HEK293 (cell line): ENCODE results near the gene CCAR1.
A peak's percentile ranks its signal among the peaks of the same experiment; 100 is the strongest.

Source experiments
- TCF7L2 ChIP-seq: IDR thresholded peaks from 2 replicates; pipeline ENCODE4 v1.6.1; 2011; ENCODE audit warnings: low read depth, mild to moderate bottlenecking, inconsistent platforms, low read length, moderate library complexity, borderline replicate concordance
- ZNF133 ChIP-seq: fragments of 450-650 bp; formaldehyde crosslinking; IDR thresholded peaks from 2 replicates; pipeline ENCODE4 v1.5.1; 2016; ENCODE audit warnings: missing biosample characterization, missing genetic modification characterization
- ZNF184 ChIP-seq: fragments of 450-650 bp; IDR thresholded peaks from 2 replicates; pipeline ENCODE4 v1.5.1; 2018; ENCODE audit warnings: missing biosample characterization, mild to moderate bottlenecking, missing genetic modification characterization
- ZNF239 ChIP-seq: fragments of 450-650 bp; formaldehyde crosslinking; IDR thresholded peaks from 2 replicates; pipeline ENCODE4 v1.5.1; 2016; ENCODE audit warnings: missing biosample characterization, missing genetic modification characterization
- ZNF391 ChIP-seq: fragments of 450-650 bp; formaldehyde crosslinking; IDR thresholded peaks from 2 replicates; pipeline ENCODE4 v1.5.1; 2016; ENCODE audit warnings: low read depth, missing biosample characterization, missing genetic modification characterization, borderline replicate concordance
- ZNF404 ChIP-seq: fragments of 450-650 bp; formaldehyde crosslinking; IDR thresholded peaks from 2 replicates; pipeline ENCODE4 v1.5.1; 2017; ENCODE audit warnings: missing biosample characterization, missing genetic modification characterization
- ZNF560 ChIP-seq: fragments of 450-650 bp; formaldehyde crosslinking; IDR thresholded peaks from 2 replicates; pipeline ENCODE4 v1.5.1; 2017; ENCODE audit warnings: missing biosample characterization, missing genetic modification characterization, borderline replicate concordance
- ZNF596 ChIP-seq: fragments of 450-650 bp; IDR thresholded peaks from 2 replicates; pipeline ENCODE4 v1.5.0; 2018; ENCODE audit warnings: missing biosample characterization, mild to moderate bottlenecking, missing genetic modification characterization, moderate library complexity
- TF ChIP-seq, protein P1 (sequence below): fragments of 450-650 bp; formaldehyde crosslinking; IDR thresholded peaks from 2 replicates; pipeline ENCODE4 v1.5.1; 2016; ENCODE audit warnings: missing biosample characterization, missing genetic modification characterization
- TF ChIP-seq, protein P2 (sequence below): sonication (generic); formaldehyde crosslinking; IDR thresholded peaks from 2 replicates; pipeline ENCODE4 v1.8.1; 2022; ENCODE audit warnings: mild to moderate bottlenecking, moderate library complexity, missing genetic modification reagents
- TF ChIP-seq, protein P3 (sequence below): fragments of 450-650 bp; formaldehyde crosslinking; IDR thresholded peaks from 2 replicates; pipeline ENCODE4 v1.5.1; 2016; ENCODE audit warnings: missing biosample characterization, missing genetic modification characterization

DNA sequence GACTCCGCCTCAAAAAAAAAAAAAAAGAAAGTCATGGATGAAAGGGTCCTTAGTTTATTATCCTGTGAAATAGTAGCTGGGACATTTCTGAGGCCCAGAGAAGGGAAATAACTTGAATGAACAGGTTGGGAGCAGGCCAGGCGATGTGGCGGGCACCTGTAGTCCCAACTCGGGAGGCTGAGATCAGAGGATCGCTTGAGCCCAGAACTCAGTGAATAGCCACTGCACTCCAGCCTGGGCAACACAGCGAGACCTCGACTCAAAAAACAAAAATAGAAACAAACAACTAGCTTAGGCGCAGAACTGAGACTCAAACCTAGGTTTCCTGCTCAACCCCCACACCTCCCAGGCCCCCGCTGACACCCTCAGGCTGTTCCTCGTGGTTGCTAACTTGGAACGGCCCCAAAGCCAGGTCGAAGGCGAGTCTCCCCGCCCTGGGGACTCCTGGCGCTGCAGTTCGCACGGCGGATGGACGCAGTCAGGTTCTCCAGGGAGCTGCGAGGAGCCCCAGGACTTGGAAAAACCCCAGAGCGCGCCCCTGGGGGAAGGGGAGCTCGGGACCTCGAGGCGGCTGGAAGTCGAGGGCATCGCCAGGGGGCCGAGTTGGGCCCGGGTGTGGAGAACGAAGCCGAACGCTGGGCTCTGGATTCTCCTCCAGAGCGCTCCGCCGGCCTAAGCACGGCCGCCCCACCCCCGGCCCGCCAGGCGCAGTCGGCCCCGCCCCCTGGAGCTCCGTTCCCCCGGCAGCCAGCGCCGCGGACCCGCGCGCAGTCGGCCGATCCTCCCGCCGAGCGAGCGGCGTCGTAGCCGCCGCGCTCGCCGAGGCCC lies 105.9 kb downstream of the CCAR1 start, which contains the start of gene STOX1:
- TF ChIP-seq, protein P1, sequence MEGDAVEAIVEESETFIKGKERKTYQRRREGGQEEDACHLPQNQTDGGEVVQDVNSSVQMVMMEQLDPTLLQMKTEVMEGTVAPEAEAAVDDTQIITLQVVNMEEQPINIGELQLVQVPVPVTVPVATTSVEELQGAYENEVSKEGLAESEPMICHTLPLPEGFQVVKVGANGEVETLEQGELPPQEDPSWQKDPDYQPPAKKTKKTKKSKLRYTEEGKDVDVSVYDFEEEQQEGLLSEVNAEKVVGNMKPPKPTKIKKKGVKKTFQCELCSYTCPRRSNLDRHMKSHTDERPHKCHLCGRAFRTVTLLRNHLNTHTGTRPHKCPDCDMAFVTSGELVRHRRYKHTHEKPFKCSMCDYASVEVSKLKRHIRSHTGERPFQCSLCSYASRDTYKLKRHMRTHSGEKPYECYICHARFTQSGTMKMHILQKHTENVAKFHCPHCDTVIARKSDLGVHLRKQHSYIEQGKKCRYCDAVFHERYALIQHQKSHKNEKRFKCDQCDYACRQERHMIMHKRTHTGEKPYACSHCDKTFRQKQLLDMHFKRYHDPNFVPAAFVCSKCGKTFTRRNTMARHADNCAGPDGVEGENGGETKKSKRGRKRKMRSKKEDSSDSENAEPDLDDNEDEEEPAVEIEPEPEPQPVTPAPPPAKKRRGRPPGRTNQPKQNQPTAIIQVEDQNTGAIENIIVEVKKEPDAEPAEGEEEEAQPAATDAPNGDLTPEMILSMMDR: peak; percentile 81
- TF ChIP-seq ZNF239 (tag by site-specific recombination) (no peak), ZNF133 (tag by site-specific recombination) (no peak), TCF7L2 (no peak), ZNF596 (tag by site-specific recombination) (no peak), ZNF391 (tag by site-specific recombination) (no peak), ZNF184 (no peak), ZNF560 (tag by site-specific recombination) (no peak), ZNF404 (no peak)
- TF ChIP-seq, protein P2, sequence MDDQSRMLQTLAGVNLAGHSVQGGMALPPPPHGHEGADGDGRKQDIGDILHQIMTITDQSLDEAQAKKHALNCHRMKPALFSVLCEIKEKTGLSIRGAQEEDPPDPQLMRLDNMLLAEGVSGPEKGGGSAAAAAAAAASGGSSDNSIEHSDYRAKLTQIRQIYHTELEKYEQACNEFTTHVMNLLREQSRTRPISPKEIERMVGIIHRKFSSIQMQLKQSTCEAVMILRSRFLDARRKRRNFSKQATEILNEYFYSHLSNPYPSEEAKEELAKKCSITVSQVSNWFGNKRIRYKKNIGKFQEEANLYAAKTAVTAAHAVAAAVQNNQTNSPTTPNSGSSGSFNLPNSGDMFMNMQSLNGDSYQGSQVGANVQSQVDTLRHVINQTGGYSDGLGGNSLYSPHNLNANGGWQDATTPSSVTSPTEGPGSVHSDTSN (CRISPR knock-in tag): no peak
- TF ChIP-seq, protein P3, sequence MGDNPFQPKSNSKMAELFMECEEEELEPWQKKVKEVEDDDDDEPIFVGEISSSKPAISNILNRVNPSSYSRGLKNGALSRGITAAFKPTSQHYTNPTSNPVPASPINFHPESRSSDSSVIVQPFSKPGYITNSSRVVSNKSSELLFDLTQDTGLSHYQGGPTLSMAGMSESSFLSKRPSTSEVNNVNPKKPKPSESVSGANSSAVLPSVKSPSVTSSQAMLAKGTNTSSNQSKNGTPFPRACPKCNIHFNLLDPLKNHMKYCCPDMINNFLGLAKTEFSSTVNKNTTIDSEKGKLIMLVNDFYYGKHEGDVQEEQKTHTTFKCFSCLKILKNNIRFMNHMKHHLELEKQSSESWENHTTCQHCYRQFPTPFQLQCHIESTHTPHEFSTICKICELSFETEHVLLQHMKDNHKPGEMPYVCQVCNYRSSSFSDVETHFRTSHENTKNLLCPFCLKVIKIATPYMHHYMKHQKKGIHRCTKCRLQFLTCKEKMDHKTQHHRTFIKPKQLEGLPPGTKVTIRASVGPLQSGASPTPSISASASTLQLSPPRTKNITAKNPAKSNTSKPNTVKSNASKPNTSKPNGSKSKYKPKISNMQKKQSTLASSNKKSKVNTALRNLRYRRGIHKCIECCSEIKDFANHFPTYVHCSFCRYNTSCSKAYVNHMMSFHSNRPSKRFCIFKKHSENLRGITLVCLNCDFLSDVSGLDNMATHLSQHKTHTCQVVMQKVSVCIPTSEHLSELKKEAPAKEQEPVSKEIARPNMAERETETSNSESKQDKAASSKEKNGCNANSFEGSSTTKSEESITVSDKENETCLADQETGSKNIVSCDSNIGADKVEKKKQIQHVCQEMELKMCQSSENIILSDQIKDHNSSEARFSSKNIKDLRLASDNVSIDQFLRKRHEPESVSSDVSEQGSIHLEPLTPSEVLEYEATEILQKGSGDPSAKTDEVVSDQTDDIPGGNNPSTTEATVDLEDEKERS: no peak
